Right atrium auricular region (tissue), 2 donors: ENCODE measurements around the gene IGSF6. TPM values are rescaled to one million over a fixed set of nuclear protein-coding genes. Genes with fewer than 3 reads are reported as not detected.

Source experiments
- DNase-seq: peaks from one replicate; pipeline ENCODE4 v3.0.0-alpha.2; 2019; ENCODE audit warnings: low spot score
- H3K27ac ChIP-seq, 2 donors: fragments of 200-600 bp; sonication (generic); 1 replicate in 1 of 2; 2 replicates in 1 of 2; pipeline ENCODE4 v1.5.1; 2016 to 2019
- H3K27me3 ChIP-seq, 2 donors: fragments of 200-600 bp; sonication (generic); one replicate each; pipeline versions ENCODE4 v1.5.1 to v1.6.0; 2017 to 2019
- H3K36me3 ChIP-seq: fragments of 200-600 bp; sonication (generic); one replicate; pipeline ENCODE4 v1.5.1; 2016
- H3K4me1 ChIP-seq, 2 donors: fragments of 200-600 bp; sonication (generic); one replicate each; pipeline versions ENCODE4 v1.5.1 to v1.6.0; 2017 to 2019
- H3K4me3 ChIP-seq, 2 donors: fragments of 200-600 bp; sonication (generic); 1 replicate in 1 of 2; 2 replicates in 1 of 2; pipeline ENCODE4 v1.5.1; 2017 to 2019; ENCODE audit warnings: mild to moderate bottlenecking in 1 of 2, moderate library complexity in 1 of 2
- H3K9me3 ChIP-seq, 2 donors: fragments of 200-600 bp; sonication (generic); one replicate each; pipeline ENCODE4 v1.5.1; 2019
- CTCF ChIP-seq, 2 donors: fragments of 200-600 bp; sonication (generic); IDR thresholded peaks; one replicate each; pipeline ENCODE4 v1.5.1; 2019; ENCODE audit warnings: antibody characterized with exemption in 2 of 2
- total RNA-seq, 2 donors: library from RNA; depleted of rRNA; stranded (reverse); fragments of >200 nt; gene quantifications; one replicate each; pipeline ENCODE4 v1.1.0, GENCODE V29; 2016

The IGSF6 gene
- total RNA-seq, 2 donors from 2014 or later, result 0.67 to 1.6 TPM

DNA sequence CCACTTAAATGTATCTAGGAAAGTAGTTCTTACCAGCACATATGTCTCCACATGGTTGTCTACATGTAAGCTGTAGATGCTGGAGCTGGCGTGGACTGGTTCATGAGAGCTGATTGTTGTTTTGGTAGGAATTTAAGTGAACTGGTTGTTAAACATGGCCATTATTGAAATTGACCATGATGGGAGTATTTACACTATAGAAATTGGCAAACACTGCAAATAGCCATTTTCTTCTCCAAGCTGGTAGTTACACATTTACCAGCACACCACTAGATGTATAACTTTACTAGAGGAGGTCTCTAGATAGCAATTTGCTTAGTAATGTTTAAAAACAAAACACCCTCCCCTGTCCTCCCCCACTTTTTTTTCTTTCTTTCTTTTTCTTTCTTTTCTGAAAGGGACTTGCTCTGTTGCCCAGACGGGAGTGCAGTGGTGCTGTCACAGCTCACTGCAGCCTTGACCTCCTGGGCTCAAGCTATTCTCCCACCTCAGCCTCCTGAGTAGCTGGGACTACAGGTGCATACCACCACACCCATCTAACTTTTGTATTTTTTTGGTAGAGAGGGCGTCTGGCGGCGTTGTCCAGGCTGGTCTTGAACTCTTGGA, 24.2 kb downstream of the IGSF6 start:
- no peak for DNase-seq
- TF ChIP-seq CTCF (IDR thresholded peaks at IDR 0.05), result no peak
- no peaks in the 10 kb centered on the region for H3K4me1 ChIP-seq
- H3K4me3 ChIP-seq, result no peak overlapping the region
- no peaks in the 10 kb centered on the region for H3K9me3 ChIP-seq
- no peaks in the 10 kb centered on the region for H3K27me3 ChIP-seq
- peaks cover 14% of the 10 kb centered on the region for H3K36me3 ChIP-seq
- H3K27ac ChIP-seq, result no peak overlapping the region

DNA sequence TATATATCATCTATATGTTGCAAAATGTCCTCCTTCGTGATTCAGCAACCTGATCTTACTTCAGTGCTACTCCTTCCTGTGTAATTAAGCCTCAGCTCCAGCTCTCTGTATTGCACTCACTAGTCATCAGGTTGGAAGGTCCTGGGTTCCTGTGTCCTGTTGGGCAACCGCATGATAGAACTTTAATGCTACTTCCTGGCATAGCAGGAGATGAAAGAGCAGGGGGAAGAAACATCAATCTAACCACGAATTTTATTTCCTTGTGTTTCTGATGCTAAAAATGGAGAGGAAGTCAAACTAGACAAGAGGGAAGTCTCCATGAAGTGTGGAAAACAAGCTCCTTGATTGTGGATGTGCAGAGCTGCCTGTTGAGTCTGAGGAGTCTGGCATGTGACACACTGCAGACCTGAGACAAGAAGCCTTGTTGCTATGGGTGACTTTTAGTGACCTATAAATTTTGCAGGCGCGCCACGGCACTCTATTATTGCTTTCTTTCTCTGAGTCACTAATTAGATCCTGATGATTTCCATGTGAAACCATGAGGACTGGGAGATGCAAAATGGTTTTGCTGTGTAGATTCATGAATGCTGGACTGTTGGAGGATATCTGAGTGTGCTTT, 25.6 kb downstream of the IGSF6 start:
- Histone ChIP-seq H3K27me3 (no peaks in the 10 kb centered on the region), H3K4me1 (no peaks in the 10 kb centered on the region), H3K9me3 (no peaks in the 10 kb centered on the region), H3K4me3 (no peak overlapping the region), H3K27ac (no peak overlapping the region), H3K36me3 (peaks cover 14% of the 10 kb centered on the region)
- TF ChIP-seq CTCF (IDR thresholded peaks at IDR 0.05), result no peak
- DNase-seq, result no peak

DNA sequence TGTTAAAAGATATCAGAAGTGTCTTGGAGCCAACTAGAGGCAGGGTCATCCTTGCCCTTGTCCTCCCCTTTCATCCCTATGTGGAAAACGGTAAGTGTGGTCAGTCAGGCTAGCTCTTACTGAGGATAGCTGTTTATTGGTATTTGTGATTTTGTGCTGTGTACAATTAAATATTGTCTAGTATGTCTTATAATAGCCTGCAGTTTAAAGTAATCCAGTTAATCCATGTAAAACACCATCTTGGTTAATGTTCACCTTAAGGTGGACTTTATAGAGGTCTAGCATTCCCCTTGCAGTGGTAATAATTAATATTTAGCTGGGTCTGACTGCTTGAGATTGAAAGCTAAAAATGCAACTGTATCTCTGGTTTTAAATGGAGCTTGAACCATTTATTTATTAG, 27.4 kb downstream of the IGSF6 start:
- Histone ChIP-seq H3K4me1 (no peaks in the 10 kb centered on the region), H3K36me3 (peaks cover 14% of the 10 kb centered on the region), H3K9me3 (no peaks in the 10 kb centered on the region), H3K27ac (no peak overlapping the region), H3K4me3 (no peak overlapping the region), H3K27me3 (no peaks in the 10 kb centered on the region)
- no peak for DNase-seq
- no peak for TF ChIP-seq CTCF (IDR thresholded peaks at IDR 0.05)

DNA sequence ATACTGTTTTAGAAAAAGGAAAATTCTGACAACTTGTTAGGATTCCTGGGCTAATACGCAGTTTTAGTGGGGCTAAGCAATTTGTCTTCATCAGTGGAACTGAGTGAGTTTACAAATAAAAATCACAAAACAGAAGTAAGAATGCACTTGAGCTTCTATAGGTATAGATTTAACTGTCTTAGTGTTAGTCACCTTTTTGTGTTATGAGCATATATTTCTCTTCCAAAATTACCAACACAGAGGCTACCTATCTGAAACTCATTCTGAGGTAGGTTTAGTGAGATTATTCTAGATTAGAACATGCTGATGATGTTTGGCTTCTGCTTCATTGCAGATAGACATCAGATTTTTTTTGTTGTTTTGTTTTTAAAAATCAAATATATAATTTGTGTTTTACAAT, 29.9 kb downstream of the IGSF6 start:
- DNase-seq, result no peak
- H3K9me3 ChIP-seq, result no peaks in the 10 kb centered on the region
- H3K36me3 ChIP-seq, result peaks cover 7% of the 10 kb centered on the region
- TF ChIP-seq CTCF (IDR thresholded peaks at IDR 0.05), result no peak
- H3K27me3 ChIP-seq, result no peaks in the 10 kb centered on the region
- no peak overlapping the region for H3K27ac ChIP-seq
- H3K4me3 ChIP-seq, result no peak overlapping the region
- H3K4me1 ChIP-seq, result no peaks in the 10 kb centered on the region

- Histone ChIP-seq H3K9me3 (no peaks in the 10 kb centered on the region), H3K4me1 (no peaks in the 10 kb centered on the region), H3K4me3 (no peak overlapping the region), H3K27me3 (no peaks in the 10 kb centered on the region), H3K36me3 (peaks cover 7% of the 10 kb centered on the region), H3K27ac (no peak overlapping the region)
- no peak for TF ChIP-seq CTCF (IDR thresholded peaks at IDR 0.05)
- no peak for DNase-seq
Measured at GRCh38 chr16:21620592-21620991, 31.8 kb downstream of the IGSF6 start.
